DND-41 (cell line): ENCODE results near the gene SPACA6.

Experiments used
- EZH2 ChIP-seq: IDR thresholded peaks from 3 replicates; pipeline ENCODE4 v1.6.1; 2012; ENCODE audit warnings: borderline replicate concordance, low read depth, mild to moderate bottlenecking, moderate library complexity, low read length, inconsistent platforms; ENCODE audit not compliant: severe bottlenecking
- TF ChIP-seq, protein P1 (sequence below): IDR thresholded peaks from 2 replicates; pipeline ENCODE4 v1.5.1; 2012; ENCODE audit warnings: borderline replicate concordance, low read length, moderate library complexity, mild to moderate bottlenecking; ENCODE audit not compliant: poor library complexity, severe bottlenecking; ENCODE audit errors: extremely low read depth

DNA sequence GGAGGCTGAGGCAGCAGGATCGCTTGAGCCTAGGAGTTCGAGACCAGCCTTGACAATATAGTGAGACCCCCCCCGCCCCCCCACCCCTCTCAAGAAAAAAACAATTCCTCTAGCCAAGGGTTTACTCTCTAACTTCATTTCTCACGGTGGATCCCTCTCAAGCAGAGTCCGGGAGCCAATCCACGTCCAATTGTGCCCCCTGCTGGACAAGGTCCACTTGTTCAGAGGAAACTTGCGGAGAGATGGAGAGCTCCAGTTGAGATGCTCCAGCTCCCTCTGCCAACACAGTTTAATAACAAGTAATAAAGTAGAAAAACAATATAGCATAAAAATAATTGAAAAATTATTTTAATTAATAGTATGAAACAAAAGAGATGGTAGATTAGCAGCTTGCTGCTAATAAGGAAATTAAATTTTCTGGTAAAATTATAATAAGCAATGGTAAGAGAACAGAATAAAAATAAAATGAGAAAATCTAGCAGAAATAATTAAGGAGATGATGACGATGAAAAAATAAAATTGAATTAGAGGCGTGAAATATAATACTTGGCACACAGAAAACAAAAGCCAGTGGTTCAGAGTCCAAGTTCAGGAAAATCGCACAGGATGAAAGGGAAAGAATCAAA, 32.0 kb upstream of the SPACA6 start:
- no peak for TF ChIP-seq EZH2
- TF ChIP-seq, protein P1, sequence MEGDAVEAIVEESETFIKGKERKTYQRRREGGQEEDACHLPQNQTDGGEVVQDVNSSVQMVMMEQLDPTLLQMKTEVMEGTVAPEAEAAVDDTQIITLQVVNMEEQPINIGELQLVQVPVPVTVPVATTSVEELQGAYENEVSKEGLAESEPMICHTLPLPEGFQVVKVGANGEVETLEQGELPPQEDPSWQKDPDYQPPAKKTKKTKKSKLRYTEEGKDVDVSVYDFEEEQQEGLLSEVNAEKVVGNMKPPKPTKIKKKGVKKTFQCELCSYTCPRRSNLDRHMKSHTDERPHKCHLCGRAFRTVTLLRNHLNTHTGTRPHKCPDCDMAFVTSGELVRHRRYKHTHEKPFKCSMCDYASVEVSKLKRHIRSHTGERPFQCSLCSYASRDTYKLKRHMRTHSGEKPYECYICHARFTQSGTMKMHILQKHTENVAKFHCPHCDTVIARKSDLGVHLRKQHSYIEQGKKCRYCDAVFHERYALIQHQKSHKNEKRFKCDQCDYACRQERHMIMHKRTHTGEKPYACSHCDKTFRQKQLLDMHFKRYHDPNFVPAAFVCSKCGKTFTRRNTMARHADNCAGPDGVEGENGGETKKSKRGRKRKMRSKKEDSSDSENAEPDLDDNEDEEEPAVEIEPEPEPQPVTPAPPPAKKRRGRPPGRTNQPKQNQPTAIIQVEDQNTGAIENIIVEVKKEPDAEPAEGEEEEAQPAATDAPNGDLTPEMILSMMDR: peak; percentile 75
